H1 (cell line): ENCODE measurements around the gene WNT3A. TPM values are rescaled to one million over a fixed set of nuclear protein-coding genes. Genes with fewer than 3 reads are reported as not detected.

Source experiments
- CTCF ChIA-PET: fragments of 300-600 bp; sonication (Branson Sonifier 250); formaldehyde crosslinking; loops from one replicate; lab custom pipeline; 2021; ENCODE audit not compliant: partially characterized antibody; lab: Charles Lee
- POLR2A ChIA-PET: fragments of 300-600 bp; sonication (Branson Sonifier 250); formaldehyde crosslinking; loops from one replicate; lab custom pipeline; 2021; ENCODE audit warnings: inconsistent platforms; ENCODE audit not compliant: partially characterized antibody; lab: Charles Lee
- DNase-seq, 2 experiments: peaks; one replicate each; pipeline versions ENCODE4 v3.0.0 to v3.0.0-alpha.2; 2010 to 2022; ENCODE audit warnings: low spot score in 2 of 2, low read depth in 1 of 2, mixed read lengths in 1 of 2
- FAIRE-seq: peaks from 2 replicates; lab custom pipeline; 2011; peaks lifted over from hg19 to GRCh38; lab: Jason Lieb, UNC
- H2AFZ ChIP-seq: 2 replicates; pipeline ENCODE4 v1.8.1; 2012; ENCODE audit warnings: low read length, inconsistent platforms
- H2AK5ac ChIP-seq: 2 replicates; pipeline ENCODE4 v1.6.1; 2013; ENCODE audit warnings: low read depth, low read length
- H2BK120ac ChIP-seq: replicated peaks from 2 replicates; pipeline ENCODE3; 2013; ENCODE audit warnings: low read depth, low read length, inconsistent platforms
- H2BK12ac ChIP-seq: 2 replicates; pipeline ENCODE4 v1.6.1; 2013; ENCODE audit warnings: low read depth, low read length
- H2BK15ac ChIP-seq: 2 replicates; pipeline ENCODE4 v1.6.1; 2013; ENCODE audit warnings: low read length
- H2BK20ac ChIP-seq: 2 replicates; pipeline ENCODE4 v1.6.1; 2013; ENCODE audit warnings: low read length
- H2BK5ac ChIP-seq: 2 replicates; pipeline ENCODE4 v1.6.1; 2013; ENCODE audit warnings: low read depth, low read length
- H3K14ac ChIP-seq: 2 replicates; pipeline ENCODE4 v1.6.1; 2013; ENCODE audit warnings: inconsistent platforms; ENCODE audit not compliant: insufficient read length
- H3K18ac ChIP-seq: 2 replicates; pipeline ENCODE4 v1.6.1; 2013; ENCODE audit warnings: low read length; ENCODE audit errors: extremely low read depth
- H3K23ac ChIP-seq: 2 replicates; pipeline ENCODE4 v1.6.1; 2013; ENCODE audit warnings: inconsistent platforms; ENCODE audit not compliant: insufficient read length
- H3K23me2 ChIP-seq: 2 replicates; pipeline ENCODE4 v1.6.1; 2013; ENCODE audit warnings: low read depth, low read length
- H3K27ac ChIP-seq: 2 replicates; pipeline ENCODE4 v1.6.1; 2011; ENCODE audit warnings: low read depth, low read length, inconsistent platforms
- H3K27me3 ChIP-seq, 4 experiments: replicated peaks in 1 of 4; 1 replicate in 1 of 4; 2 replicates in 3 of 4; pipeline versions ENCODE4 v1.6.1 to v1.8.1; 2011 to 2013; ENCODE audit warnings: low read length in 3 of 4, mild to moderate bottlenecking in 3 of 4, inconsistent platforms in 2 of 4, mixed read lengths in 2 of 4, moderate library complexity in 1 of 4; ENCODE audit not compliant: control insufficient read depth in 3 of 4, insufficient read depth in 3 of 4; ENCODE audit errors: extremely low read depth in 1 of 4
- H3K36me3 ChIP-seq, 4 experiments: 2 replicates each; pipeline versions ENCODE4 v1.6.1 to v1.8.1; 2011 to 2013; ENCODE audit warnings: mild to moderate bottlenecking in 4 of 4, low read length in 3 of 4, moderate library complexity in 2 of 4, control low read depth in 1 of 4, inconsistent platforms in 1 of 4; ENCODE audit not compliant: insufficient read depth in 4 of 4, control insufficient read depth in 2 of 4
- H3K4ac ChIP-seq: replicated peaks from 2 replicates; pipeline ENCODE3; 2013; ENCODE audit warnings: low read length, low read depth, mixed read lengths, inconsistent platforms; ENCODE audit not compliant: insufficient read length
- H3K4me1 ChIP-seq, 4 experiments: replicated peaks in 1 of 4; 1 replicate in 1 of 4; 2 replicates in 3 of 4; pipeline versions ENCODE4 v1.6.1 to v1.8.1; 2011 to 2013; ENCODE audit warnings: low read length in 3 of 4, inconsistent platforms in 2 of 4, mixed read lengths in 1 of 4; ENCODE audit not compliant: insufficient read depth in 4 of 4, control insufficient read depth in 3 of 4
- H3K4me2 ChIP-seq, 2 experiments: 2 replicates each; pipeline versions ENCODE4 v1.6.1 to v1.8.1; 2011 to 2013; ENCODE audit warnings: low read depth in 2 of 2, low read length in 2 of 2, control low read depth in 1 of 2, inconsistent platforms in 1 of 2, mild to moderate bottlenecking in 1 of 2; ENCODE audit not compliant: insufficient read depth in 1 of 2
- H3K4me3 ChIP-seq, 4 experiments: fragments of 200-600, 300-600 bp in 1 of 4; sonication (generic), shearing (Covaris generic), sonication (Bioruptor Twin) in 1 of 4; 2 replicates each; pipeline versions ENCODE4 v1.5.1 to v1.8.1; 2011 to 2016; ENCODE audit warnings: low read length in 4 of 4, low read depth in 3 of 4, control low read depth in 2 of 4, inconsistent platforms in 2 of 4, mild to moderate bottlenecking in 2 of 4, mixed read lengths in 1 of 4, moderate library complexity in 1 of 4; ENCODE audit not compliant: insufficient read depth in 2 of 4; ENCODE audit errors: extremely low read depth in 1 of 4
- H3K56ac ChIP-seq: replicated peaks from 2 replicates; pipeline ENCODE3; 2013; ENCODE audit warnings: low read depth, mild to moderate bottlenecking, mixed read lengths, low read length, inconsistent platforms; ENCODE audit not compliant: insufficient read length
- H3K79me1 ChIP-seq: 2 replicates; pipeline ENCODE4 v1.6.1; 2013; ENCODE audit warnings: low read depth, low read length, control low read depth
- H3K79me2 ChIP-seq, 2 experiments: 2 replicates each; pipeline versions ENCODE4 v1.6.1 to v1.8.1; 2012 to 2013; ENCODE audit warnings: low read length in 2 of 2, mild to moderate bottlenecking in 2 of 2, inconsistent platforms in 1 of 2; ENCODE audit not compliant: insufficient read depth in 2 of 2, control insufficient read depth in 1 of 2
- H3K9ac ChIP-seq, 4 experiments: replicated peaks in 1 of 4; 1 replicate in 1 of 4; 2 replicates in 3 of 4; pipeline versions ENCODE4 v1.6.1 to v1.8.1; 2011 to 2013; ENCODE audit warnings: low read depth in 3 of 4, low read length in 3 of 4, control low read depth in 2 of 4, mild to moderate bottlenecking in 2 of 4, moderate library complexity in 2 of 4, inconsistent platforms in 1 of 4; ENCODE audit errors: extremely low read depth in 1 of 4
- H3K9me3 ChIP-seq, 2 experiments: 2 replicates each; pipeline versions ENCODE4 v1.6.1 to v1.8.1; 2012 to 2013; ENCODE audit warnings: mild to moderate bottlenecking in 2 of 2, moderate library complexity in 2 of 2, control low read depth in 1 of 2, inconsistent platforms in 1 of 2, low read depth in 1 of 2, low read length in 1 of 2, mixed read lengths in 1 of 2; ENCODE audit not compliant: insufficient read depth in 2 of 2
- H4K20me1 ChIP-seq, 2 experiments: replicated peaks in 1 of 2; 2 replicates each; pipeline versions ENCODE3 to v1.8.1; 2011 to 2013; ENCODE audit warnings: inconsistent platforms in 2 of 2, low read length in 2 of 2, mild to moderate bottlenecking in 1 of 2; ENCODE audit not compliant: insufficient read depth in 2 of 2, control insufficient read depth in 1 of 2
- H4K5ac ChIP-seq: 2 replicates; pipeline ENCODE4 v1.6.1; 2013; ENCODE audit warnings: low read length, low read depth, mixed read lengths, inconsistent platforms; ENCODE audit not compliant: insufficient read length
- H4K8ac ChIP-seq: 2 replicates; pipeline ENCODE4 v1.8.0; 2013; ENCODE audit warnings: mild to moderate bottlenecking, moderate library complexity, low read length, inconsistent platforms; ENCODE audit not compliant: insufficient read depth; ENCODE audit errors: extremely low read depth
- H4K91ac ChIP-seq: replicated peaks from 2 replicates; pipeline ENCODE3; 2013; ENCODE audit warnings: low read length, mixed read lengths, inconsistent platforms; ENCODE audit not compliant: insufficient read length
- SIN3A ChIP-seq, 2 experiments: IDR thresholded peaks in 1 of 2; conservative IDR thresholded peaks in 1 of 2; 2 replicates each; pipeline ENCODE4 v1.6.1; 2011 to 2012; ENCODE audit warnings: low read length in 2 of 2, improper control_type of control experiment in 1 of 2, low read depth in 1 of 2, mild to moderate bottlenecking in 1 of 2
- TEAD4 ChIP-seq: IDR thresholded peaks from 2 replicates; pipeline ENCODE4 v1.6.1; 2012; ENCODE audit warnings: low read depth, low read length, inconsistent platforms, mixed read lengths
- WGBS, 2 experiments: shearing (Covaris generic) in 1 of 2; methylation state at CpG; one replicate each; pipeline versions ENCODE4 v1.1.6 to v1.1.7; 2013 to 2015; ENCODE audit warnings: low lambda C conversion rate in 2 of 2, mixed read lengths in 2 of 2, inconsistent platforms in 1 of 2, low coverage in 1 of 2, missing lambda C conversion rate in 1 of 2; ENCODE audit not compliant: insufficient replicate concordance in 2 of 2, insufficient coverage in 1 of 2, insufficient read length in 1 of 2; ENCODE audit errors: extremely low coverage in 1 of 2, missing lambda C conversion rate in 1 of 2; 5-methylcytosine and 5-hydroxymethylcytosine counted together
- polyA plus RNA-seq, 7 experiments: library from polyadenylated mRNA; depleted of rRNA in 3 of 7; stranded (reverse) in 5 of 7; unstranded in 2 of 7; fragments of >200 nt in 5 of 7; fragments of 200-250 nt in 2 of 7; gene quantifications; 1 replicate in 5 of 7; 2 replicates in 1 of 7; 4 replicates in 1 of 7; pipeline versions ENCODE4 v1.2.1 to v1.2.3, GENCODE V29; 2011 to 2013; ENCODE audit warnings: missing spikeins in 2 of 7, mixed read lengths in 2 of 7
- total RNA-seq: library from RNA; stranded (reverse); fragmentation: NEBNext Ultra II Directional; extraction: Animal tissue kit (Norgen Biotek cat#: 25700); gene quantifications from 2 replicates; pipeline ENCODE4 v1.2.1, GENCODE V29; 2021

Gene WNT3A
- total and polyA plus RNA-seq, 2 of the 8 experiments (the other 6 are each of a cell fraction or from before 2014, with no cell fraction given): 0.08 to 0.19 TPM

- peak overlapping the region; percentile 73 to 92 for H3K4me2 ChIP-seq
- peaks cover 16% of the 10 kb centered on the region for H3K79me1 ChIP-seq
- peaks cover 7 to 25% (median 10%) of the 10 kb centered on the region in 4 experiments for H3K4me1 ChIP-seq
- H2BK12ac ChIP-seq: no peak overlapping the region; the same call in 1 of the 2 replicates
- H3K9me3 ChIP-seq: no peaks in the 10 kb centered on the region
- H3K36me3 ChIP-seq: no peaks in the 10 kb centered on the region
- peaks cover 59 to 62% of the 10 kb centered on the region in 2 experiments for H3K79me2 ChIP-seq
- no peak overlapping the region; the same call in none of the 2 replicates for H3K27ac ChIP-seq
- H2BK5ac ChIP-seq: peak overlapping the region; percentile 37; the same call in 1 of the 2 replicates
- DNase-seq (no peak), FAIRE-seq (no peak)
- H3K27me3 ChIP-seq: peaks cover 0 to 9% (median 7%) of the 10 kb centered on the region in 4 experiments; a peak in 4 of 7 replicates
- no peak overlapping the region for H2BK120ac ChIP-seq
- peak overlapping the region; percentile 79 for H4K91ac ChIP-seq
- H3K18ac ChIP-seq: 0 out of 2 replicates have a peak overlapping the region, but pooled peaks have one; percentile 39
- no peak overlapping the region for H3K4ac ChIP-seq
- no peak overlapping the region for H4K5ac ChIP-seq
- H3K56ac ChIP-seq: no peak overlapping the region
- H3K9ac ChIP-seq: peak overlapping the region; percentile 80 to 98 (median 90)
- peaks cover 41 to 61% of the 10 kb centered on the region in 2 experiments for H4K20me1 ChIP-seq
- no peak overlapping the region for H2BK20ac ChIP-seq
- CTCF ChIA-PET: interaction anchor here (1.3 to 3.2 kb wide), 4 partner anchors 9 to 84 kb away, joined by 3 to 21 read pairs (median 8); no protein-coding TSS in a partner anchor
- no peak overlapping the region for H3K14ac ChIP-seq
- POLR2A ChIA-PET: interaction anchor here (0.7 to 4.3 kb wide), 7 partner anchors 9 to 128 kb away, joined by 3 to 27 read pairs (median 4); no protein-coding TSS in a partner anchor
- H3K23ac ChIP-seq: no peak overlapping the region
- 35% methylated on average over 17 of the region's 17 CpGs; no CpG with 5 or more reads in 1 of the 2 experiments for WGBS, 2 experiments
- H2BK15ac ChIP-seq: no peak overlapping the region
- H3K23me2 ChIP-seq: peaks cover 15% of the 10 kb centered on the region
- no peak overlapping the region for H2AK5ac ChIP-seq
- no peak overlapping the region for H2AFZ ChIP-seq
- peak overlapping the region; percentile 91 to 99 (median 95) for H3K4me3 ChIP-seq
- no peak for TF ChIP-seq TEAD4
- 0 out of 4 replicates have a peak, but pooled peaks have one; percentile 2 to 17 for TF ChIP-seq SIN3A (conservative IDR thresholded peaks at IDR 0.05 in 1 of 2, IDR thresholded peaks at IDR 0.05 in 1 of 2; ENCODE audit: low read depth in 1 of 2, low read length in 2 of 2)
- H4K8ac ChIP-seq: peak overlapping the region; percentile 0; the same call in 1 of the 2 replicates
Observed at GRCh38 chr1:228083871-228084278, 77.1 kb downstream of the WNT3A start.
